H9 (cell line): ENCODE data around the gene ITM2C. TPM values are rescaled to one million over a fixed set of nuclear protein-coding genes. Genes with fewer than 3 reads are reported as not detected.

ENCODE experiments used
- DNase-seq: peaks from one replicate; pipeline ENCODE4 v3.0.0-alpha.2; 2017
- H2AFZ ChIP-seq: one replicate; pipeline ENCODE4 v1.6.1; 2013; ENCODE audit warnings: mild to moderate bottlenecking, low read length, control low read depth, moderate library complexity
- H2AK5ac ChIP-seq: 2 replicates; pipeline ENCODE4 v1.6.1; 2013; ENCODE audit warnings: low read length, control low read depth, mixed read lengths; ENCODE audit not compliant: insufficient read length
- H2BK120ac ChIP-seq: one replicate; pipeline ENCODE4 v1.6.1; 2013; ENCODE audit warnings: low read depth, mild to moderate bottlenecking, low read length, control low read depth, inconsistent platforms; ENCODE audit not compliant: poor library complexity, severe bottlenecking
- H2BK12ac ChIP-seq: 2 replicates; pipeline ENCODE4 v1.6.1; 2013; ENCODE audit warnings: low read length, control low read depth, mixed read lengths, low read depth; ENCODE audit not compliant: insufficient read length
- H2BK15ac ChIP-seq: 2 replicates; pipeline ENCODE4 v1.6.1; 2013; ENCODE audit warnings: low read depth, low read length, control low read depth
- H2BK20ac ChIP-seq: one replicate; pipeline ENCODE4 v1.6.1; 2013; ENCODE audit warnings: low read depth, mild to moderate bottlenecking, low read length, control low read depth, inconsistent platforms; ENCODE audit not compliant: poor library complexity, severe bottlenecking
- H2BK5ac ChIP-seq: 2 replicates; pipeline ENCODE4 v1.6.1; 2013; ENCODE audit warnings: low read length, control low read depth, mixed read lengths; ENCODE audit not compliant: insufficient read length
- H3K14ac ChIP-seq: 2 replicates; pipeline ENCODE4 v1.6.1; 2013; ENCODE audit warnings: low read length, control low read depth; ENCODE audit not compliant: insufficient read depth
- H3K18ac ChIP-seq: 2 replicates; pipeline ENCODE4 v1.6.1; 2013; ENCODE audit warnings: low read depth, mild to moderate bottlenecking, mixed read lengths, low read length, control low read depth; ENCODE audit not compliant: insufficient read length
- H3K23ac ChIP-seq: 2 replicates; pipeline ENCODE4 v1.6.1; 2013; ENCODE audit warnings: low read length, control low read depth, mixed read lengths, low read depth; ENCODE audit not compliant: insufficient read length
- H3K23me2 ChIP-seq: 2 replicates; pipeline ENCODE4 v1.6.1; 2013; ENCODE audit warnings: low read depth, mild to moderate bottlenecking, mixed read lengths, low read length, control low read depth; ENCODE audit not compliant: insufficient read length, poor library complexity, severe bottlenecking
- H3K27ac ChIP-seq: 2 replicates; pipeline ENCODE4 v1.5.1; 2013; ENCODE audit warnings: low read length, control low read depth, mixed read lengths, low read depth; ENCODE audit not compliant: insufficient read length
- H3K27me3 ChIP-seq: 2 replicates; pipeline ENCODE4 v1.6.1; 2013; ENCODE audit warnings: low read length, control low read depth, inconsistent platforms; ENCODE audit not compliant: insufficient read depth
- H3K4ac ChIP-seq: 2 replicates; pipeline ENCODE4 v1.6.1; 2013; ENCODE audit warnings: low read depth, mild to moderate bottlenecking, control low read depth, inconsistent platforms, low read length, moderate library complexity
- H3K4me1 ChIP-seq: 2 replicates; pipeline ENCODE4 v1.6.1; 2013; ENCODE audit warnings: low read length, control low read depth, inconsistent platforms; ENCODE audit not compliant: insufficient read depth
- H3K4me2 ChIP-seq: 2 replicates; pipeline ENCODE4 v1.6.1; 2013; ENCODE audit warnings: low read length, control low read depth, mixed read lengths; ENCODE audit not compliant: insufficient read length, insufficient read depth
- H3K56ac ChIP-seq: 2 replicates; pipeline ENCODE4 v1.6.1; 2013; ENCODE audit warnings: low read depth, mild to moderate bottlenecking, mixed read lengths, low read length, control low read depth; ENCODE audit not compliant: insufficient read length
- H3K79me1 ChIP-seq: 2 replicates; pipeline ENCODE4 v1.6.1; 2013; ENCODE audit warnings: low read depth, mild to moderate bottlenecking, moderate library complexity, low read length, control low read depth, inconsistent platforms; ENCODE audit not compliant: insufficient read depth, poor library complexity, severe bottlenecking
- H3K79me2 ChIP-seq: 2 replicates; pipeline ENCODE4 v1.6.1; 2013; ENCODE audit warnings: low read length, control low read depth, inconsistent platforms; ENCODE audit not compliant: insufficient read depth
- H3K9ac ChIP-seq: 2 replicates; pipeline ENCODE4 v1.6.1; 2013; ENCODE audit warnings: low read length, control low read depth, mixed read lengths; ENCODE audit not compliant: insufficient read length; ENCODE audit errors: extremely low read depth
- H3K9me3 ChIP-seq: one replicate; pipeline ENCODE4 v1.6.1; 2013; ENCODE audit warnings: low read depth, low read length, inconsistent platforms; ENCODE audit not compliant: control insufficient read depth
- H3T11ph ChIP-seq: one replicate; pipeline ENCODE4 v1.6.1; 2013; ENCODE audit warnings: mild to moderate bottlenecking, low read length, control low read depth, inconsistent platforms
- H4K20me1 ChIP-seq: one replicate; pipeline ENCODE4 v1.6.1; 2013; ENCODE audit not compliant: control insufficient read depth, insufficient read length, insufficient read depth
- H4K5ac ChIP-seq: 2 replicates; pipeline ENCODE4 v1.6.1; 2013; ENCODE audit warnings: low read depth, mild to moderate bottlenecking, mixed read lengths, low read length, control low read depth; ENCODE audit not compliant: insufficient read length
- H4K8ac ChIP-seq: replicated peaks from 2 replicates; pipeline ENCODE4 v1.6.1; 2013; ENCODE audit warnings: low read length, control low read depth, mixed read lengths, low read depth; ENCODE audit not compliant: insufficient read length
- H4K91ac ChIP-seq: 2 replicates; pipeline ENCODE4 v1.6.1; 2013; ENCODE audit warnings: low read depth, mild to moderate bottlenecking, moderate library complexity, mixed read lengths, low read length, control low read depth; ENCODE audit not compliant: insufficient read length
- H3K27ac Mint-ChIP-seq, 3 experiments: 2 replicates in 2 of 3; 3 replicates in 1 of 3; pipeline ENCODE4 v1.8.0; 2020 to 2021; ENCODE audit warnings: mixed read lengths in 3 of 3, mild to moderate bottlenecking in 1 of 3, moderate library complexity in 1 of 3
- H3K27me3 Mint-ChIP-seq: 2 replicates; pipeline ENCODE4 v1.8.0; 2021; ENCODE audit warnings: low read depth, mild to moderate bottlenecking, moderate library complexity, mixed read lengths
- H3K36me3 Mint-ChIP-seq, 3 experiments: 2 replicates in 2 of 3; 3 replicates in 1 of 3; pipeline ENCODE4 v1.8.0; 2020 to 2021; ENCODE audit warnings: low read depth in 3 of 3, mixed read lengths in 3 of 3; ENCODE audit not compliant: insufficient read depth in 1 of 3
- H3K4me1 Mint-ChIP-seq, 2 experiments: 2 replicates each; pipeline ENCODE4 v1.8.0; 2020; ENCODE audit warnings: mixed read lengths in 2 of 2
- H3K4me3 Mint-ChIP-seq, 2 experiments: 2 replicates in 1 of 2; 3 replicates in 1 of 2; pipeline ENCODE4 v1.8.0; 2020 to 2021; ENCODE audit warnings: mild to moderate bottlenecking in 2 of 2, mixed read lengths in 2 of 2, moderate library complexity in 1 of 2
- H3K9me3 Mint-ChIP-seq, 2 experiments: 2 replicates in 1 of 2; 3 replicates in 1 of 2; pipeline ENCODE4 v1.8.0; 2020; ENCODE audit warnings: mild to moderate bottlenecking in 2 of 2, mixed read lengths in 2 of 2, moderate library complexity in 1 of 2
- CTCF ChIP-seq: fragments of 200-600 bp; sonication (generic); conservative IDR thresholded peaks from 3 replicates; pipeline ENCODE4 v1.8.0; 2021; ENCODE audit warnings: antibody characterized with exemption, mild to moderate bottlenecking
- WGBS: extraction: QIAGEN DNeasy Blood & Tissue Kit; methylation state at CpG from one replicate; pipeline ENCODE4 v1.1.7; 2013; ENCODE audit warnings: missing lambda C conversion rate, low lambda C conversion rate, mixed read lengths; ENCODE audit not compliant: insufficient read length; ENCODE audit errors: extremely low coverage; 5-methylcytosine and 5-hydroxymethylcytosine counted together
- total RNA-seq: library from RNA; stranded (reverse); gene quantifications from 2 replicates; pipeline ENCODE4 v1.2.1, GENCODE V29; 2021

Gene ITM2C
- total RNA-seq, 1 experiment from 2014 or later: 297 TPM

DNA sequence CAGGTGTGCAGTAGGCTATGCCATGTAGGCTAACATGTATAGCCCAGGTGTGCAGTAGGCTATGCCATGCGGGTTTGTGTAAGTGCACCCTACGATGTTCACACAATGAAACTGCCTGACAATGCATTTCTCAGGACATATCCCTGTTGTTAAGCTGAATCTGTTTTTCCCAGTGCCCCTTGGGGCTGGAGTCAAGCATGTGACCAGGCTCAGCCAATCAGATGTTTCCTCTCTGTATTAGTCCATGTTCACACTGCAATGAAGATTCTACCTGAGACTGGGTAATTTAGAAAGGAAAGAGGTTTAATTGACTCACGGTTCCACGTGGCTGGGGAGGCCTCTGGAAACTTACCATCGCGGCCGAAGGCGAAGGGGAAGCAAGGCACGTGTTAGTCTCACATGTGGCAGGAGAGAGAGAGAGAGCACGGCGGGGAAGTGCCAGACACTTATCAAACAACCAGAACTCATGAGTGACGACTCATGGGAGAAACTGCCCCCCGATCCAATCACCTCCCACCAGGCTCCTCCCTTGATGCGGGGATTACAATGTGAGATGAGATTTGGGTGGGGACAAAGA, 24.2 kb downstream of the ITM2C start:
- no peak overlapping the region for H3K14ac ChIP-seq
- H3K23me2 ChIP-seq: no peaks in the 10 kb centered on the region
- H2BK120ac ChIP-seq: no peak overlapping the region
- Mint-ChIP-seq H3K27me3 (peaks cover 5% of the 10 kb centered on the region), H3K36me3 (no peaks in the 10 kb centered on the region; a peak in 1 of 7 replicates), H3K4me3 (no peak overlapping the region), H3K27ac (no peak overlapping the region), H3K4me1 (peaks cover 33 to 37% of the 10 kb centered on the region in 2 experiments), H3K9me3 (no peaks in the 10 kb centered on the region)
- H3K23ac ChIP-seq: no peak overlapping the region
- H3K27me3 ChIP-seq: no peaks in the 10 kb centered on the region
- H2BK20ac ChIP-seq: no peak overlapping the region
- no peaks in the 10 kb centered on the region; the same call in 1 of the 2 replicates for H3K4me1 ChIP-seq
- no peak overlapping the region for H2BK5ac ChIP-seq
- H2AK5ac ChIP-seq: no peak overlapping the region
- no peak overlapping the region for H3K4ac ChIP-seq
- H4K8ac ChIP-seq: no peak overlapping the region
- no peak for DNase-seq
- H2BK12ac ChIP-seq: no peak overlapping the region
- no peaks in the 10 kb centered on the region for H3K79me2 ChIP-seq
- H3K9ac ChIP-seq: no peak overlapping the region
- no peak overlapping the region for H3K56ac ChIP-seq
- no peak overlapping the region for H3K4me2 ChIP-seq
- H2AFZ ChIP-seq: no peak overlapping the region
- no peak overlapping the region for H4K91ac ChIP-seq
- H3T11ph ChIP-seq: no peak overlapping the region
- TF ChIP-seq CTCF: no peak
- H3K18ac ChIP-seq: no peak overlapping the region
- H3K9me3 ChIP-seq: no peaks in the 10 kb centered on the region
- H4K5ac ChIP-seq: no peak overlapping the region
- WGBS: no CpG with 5 or more reads among the region's 14 CpGs
- no peak overlapping the region for H3K27ac ChIP-seq
- H4K20me1 ChIP-seq: no peaks in the 10 kb centered on the region
- H2BK15ac ChIP-seq: no peak overlapping the region
- no peaks in the 10 kb centered on the region for H3K79me1 ChIP-seq
